Measurements from ENCODE around the gene FYCO1.

The FYCO1 gene

GRCh38 chr3:45881078-45882022, 114.3 kb downstream of the FYCO1 start:
- Histone ChIP-seq H3K4me1 (ENCODE audit: control insufficient read depth in 1 of 2, insufficient read depth in 2 of 2, low read length in 2 of 2) (no peaks in the 10 kb centered on the region), H3K79me1 (ENCODE audit: low read length) (no peaks in the 10 kb centered on the region), H3K27me3 (ENCODE audit: insufficient read depth, low read length) (no peaks in the 10 kb centered on the region), H3K79me2 (ENCODE audit: control insufficient read depth, insufficient read depth, low read length, poor library complexity) (no peaks in the 10 kb centered on the region), H3K4ac (ENCODE audit: low read depth, low read length) (no peak overlapping the region), H3K18ac (ENCODE audit: low read length) (no peak overlapping the region), H3K36me3 (ENCODE audit: control insufficient read depth in 1 of 2, insufficient read depth in 2 of 2, low read length in 2 of 2) (no peaks in the 10 kb centered on the region), H4K8ac (ENCODE audit: low read depth, low read length) (no peak overlapping the region), H4K91ac (ENCODE audit: low read depth, low read length) (no peak overlapping the region), H3K27ac (ENCODE audit: low read depth, low read length) (no peak overlapping the region), H3K9ac (ENCODE audit: low read length) (no peak overlapping the region), H3K23ac (ENCODE audit: low read length) (no peak overlapping the region), H2BK12ac (ENCODE audit: low read length) (no peak overlapping the region), H3K9me3 (ENCODE audit: insufficient read depth, low read depth, low read length) (no peaks in the 10 kb centered on the region), H3K4me3 (ENCODE audit: low read depth, low read length) (no peak overlapping the region), H2BK5ac (ENCODE audit: low read depth, low read length, poor library complexity) (no peak overlapping the region), H3K4me2 (ENCODE audit: low read length) (no peak overlapping the region), H3K14ac (ENCODE audit: low read length) (no peak overlapping the region), H2AK5ac (ENCODE audit: low read length) (no peak overlapping the region), H4K12ac (ENCODE audit: low read depth, low read length) (no peak overlapping the region), H2BK120ac (ENCODE audit: insufficient read depth, low read length, poor library complexity) (no peak overlapping the region), H2AFZ (ENCODE audit: insufficient read depth, low read length, poor library complexity) (no peak overlapping the region)
- WGBS (ENCODE audit: extremely low coverage, insufficient coverage, insufficient read length) = no CpG with 5 or more reads among the region's 8 CpGs
- no peak for DNase-seq

DNA sequence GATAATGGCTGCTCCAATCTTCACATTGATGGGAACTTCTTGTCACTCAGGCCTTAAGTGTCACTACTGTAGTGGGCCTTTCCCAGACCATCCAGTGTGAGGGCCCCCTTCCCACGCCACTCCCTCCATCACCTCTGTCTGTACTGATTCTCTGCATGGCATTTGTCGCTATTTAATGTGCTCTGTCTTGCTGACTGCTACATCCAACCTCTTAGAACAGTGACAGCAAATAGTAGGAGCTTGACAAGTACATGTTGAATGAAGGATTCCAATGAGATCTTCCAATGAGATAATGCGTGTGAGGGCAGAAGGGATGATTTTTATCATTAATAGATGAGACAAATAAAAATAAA, 114.9 kb downstream of the FYCO1 start:
- H2BK120ac ChIP-seq (ENCODE audit: insufficient read depth, low read length, poor library complexity) = no peak overlapping the region
- H3K79me1 ChIP-seq (ENCODE audit: low read length) = no peaks in the 10 kb centered on the region
- H2BK12ac ChIP-seq (ENCODE audit: low read length) = no peak overlapping the region
- no peak overlapping the region for H3K27ac ChIP-seq (ENCODE audit: low read depth, low read length)
- no peak overlapping the region for H4K91ac ChIP-seq (ENCODE audit: low read depth, low read length)
- no CpG with 5 or more reads among the region's 3 CpGs for WGBS (ENCODE audit: extremely low coverage, insufficient coverage, insufficient read length)
- no peaks in the 10 kb centered on the region for H3K9me3 ChIP-seq (ENCODE audit: insufficient read depth, low read depth, low read length)
- H4K12ac ChIP-seq (ENCODE audit: low read depth, low read length) = no peak overlapping the region
- H2AFZ ChIP-seq (ENCODE audit: insufficient read depth, low read length, poor library complexity) = no peak overlapping the region
- no peaks in the 10 kb centered on the region for H3K27me3 ChIP-seq (ENCODE audit: insufficient read depth, low read length)
- no peaks in the 10 kb centered on the region for H3K4me1 ChIP-seq (ENCODE audit: control insufficient read depth in 1 of 2, insufficient read depth in 2 of 2, low read length in 2 of 2)
- H3K18ac ChIP-seq (ENCODE audit: low read length) = no peak overlapping the region
- H3K4me2 ChIP-seq (ENCODE audit: low read length) = no peak overlapping the region
- H3K14ac ChIP-seq (ENCODE audit: low read length) = no peak overlapping the region
- DNase-seq = no peak
- no peak overlapping the region for H2BK5ac ChIP-seq (ENCODE audit: low read depth, low read length, poor library complexity)
- H3K4me3 ChIP-seq (ENCODE audit: low read depth, low read length) = no peak overlapping the region
- H3K79me2 ChIP-seq (ENCODE audit: control insufficient read depth, insufficient read depth, low read length, poor library complexity) = no peaks in the 10 kb centered on the region
- H3K36me3 ChIP-seq (ENCODE audit: control insufficient read depth in 1 of 2, insufficient read depth in 2 of 2, low read length in 2 of 2) = no peaks in the 10 kb centered on the region
- no peak overlapping the region for H3K23ac ChIP-seq (ENCODE audit: low read length)
- H2AK5ac ChIP-seq (ENCODE audit: low read length) = no peak overlapping the region
- H3K4ac ChIP-seq (ENCODE audit: low read depth, low read length) = no peak overlapping the region
- no peak overlapping the region for H3K9ac ChIP-seq (ENCODE audit: low read length)
- H4K8ac ChIP-seq (ENCODE audit: low read depth, low read length) = no peak overlapping the region

GRCh38 chr3:45878124-45878523, 117.5 kb downstream of the FYCO1 start:
- no peak overlapping the region for H3K9ac ChIP-seq (ENCODE audit: low read length)
- no peak overlapping the region for H3K4me3 ChIP-seq (ENCODE audit: low read depth, low read length)
- H3K79me2 ChIP-seq (ENCODE audit: control insufficient read depth, insufficient read depth, low read length, poor library complexity) = no peaks in the 10 kb centered on the region
- no peak overlapping the region for H3K27ac ChIP-seq (ENCODE audit: low read depth, low read length)
- no peaks in the 10 kb centered on the region for H3K36me3 ChIP-seq (ENCODE audit: control insufficient read depth in 1 of 2, insufficient read depth in 2 of 2, low read length in 2 of 2)
- no peak overlapping the region for H2BK12ac ChIP-seq (ENCODE audit: low read length)
- H3K14ac ChIP-seq (ENCODE audit: low read length) = no peak overlapping the region
- H4K8ac ChIP-seq (ENCODE audit: low read depth, low read length) = no peak overlapping the region
- H2BK5ac ChIP-seq (ENCODE audit: low read depth, low read length, poor library complexity) = no peak overlapping the region
- H3K4ac ChIP-seq (ENCODE audit: low read depth, low read length) = no peak overlapping the region
- no peak overlapping the region for H3K23ac ChIP-seq (ENCODE audit: low read length)
- no peak overlapping the region for H3K4me2 ChIP-seq (ENCODE audit: low read length)
- H2AK5ac ChIP-seq (ENCODE audit: low read length) = no peak overlapping the region
- H3K79me1 ChIP-seq (ENCODE audit: low read length) = no peaks in the 10 kb centered on the region
- no peak overlapping the region for H4K91ac ChIP-seq (ENCODE audit: low read depth, low read length)
- no peak overlapping the region for H2AFZ ChIP-seq (ENCODE audit: insufficient read depth, low read length, poor library complexity)
- no peak for DNase-seq
- H4K12ac ChIP-seq (ENCODE audit: low read depth, low read length) = no peak overlapping the region
- H2BK120ac ChIP-seq (ENCODE audit: insufficient read depth, low read length, poor library complexity) = no peak overlapping the region
- no peak overlapping the region for H3K18ac ChIP-seq (ENCODE audit: low read length)
- no peaks in the 10 kb centered on the region for H3K9me3 ChIP-seq (ENCODE audit: insufficient read depth, low read depth, low read length)
- no peaks in the 10 kb centered on the region for H3K4me1 ChIP-seq (ENCODE audit: control insufficient read depth in 1 of 2, insufficient read depth in 2 of 2, low read length in 2 of 2)
- no CpG with 5 or more reads among the region's 2 CpGs for WGBS (ENCODE audit: extremely low coverage, insufficient coverage, insufficient read length)
- no peaks in the 10 kb centered on the region for H3K27me3 ChIP-seq (ENCODE audit: insufficient read depth, low read length)

DNA sequence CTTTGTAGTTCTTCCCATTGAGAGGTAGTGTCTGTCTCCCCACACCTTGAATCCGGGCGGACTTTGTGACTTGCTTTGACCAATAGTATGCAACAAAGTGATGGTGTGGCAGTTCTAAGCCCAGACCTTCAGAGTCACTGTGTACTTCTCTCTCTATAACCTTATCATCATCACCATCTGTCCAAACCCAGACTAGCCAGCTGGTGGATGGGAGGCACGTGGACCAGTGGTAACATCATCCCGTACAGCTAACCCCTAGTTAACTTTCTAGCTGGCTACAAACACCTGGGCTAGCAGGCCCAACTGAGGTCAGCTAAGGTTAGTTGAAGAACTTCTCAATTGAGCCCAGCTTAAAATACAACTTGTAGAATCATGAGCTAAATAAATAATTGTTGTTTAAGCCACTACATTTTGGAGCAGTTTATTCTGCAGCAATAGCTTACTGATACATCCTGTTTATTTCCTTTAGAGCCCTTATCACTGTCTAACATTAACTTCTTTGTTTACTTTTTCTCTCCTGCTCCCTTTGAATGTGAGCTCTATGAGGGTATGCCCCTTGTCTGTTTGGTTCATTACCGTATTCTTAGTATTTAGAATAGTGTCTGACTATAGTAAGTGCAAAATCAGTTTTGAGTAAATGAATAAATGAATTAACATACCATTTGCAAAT, 120.8 kb downstream of the FYCO1 start:
- Histone ChIP-seq H3K4me2 (ENCODE audit: low read length) (no peak overlapping the region), H3K36me3 (ENCODE audit: control insufficient read depth in 1 of 2, insufficient read depth in 2 of 2, low read length in 2 of 2) (no peaks in the 10 kb centered on the region), H2BK12ac (ENCODE audit: low read length) (no peak overlapping the region), H3K23ac (ENCODE audit: low read length) (no peak overlapping the region), H3K18ac (ENCODE audit: low read length) (no peak overlapping the region), H3K4me1 (ENCODE audit: control insufficient read depth in 1 of 2, insufficient read depth in 2 of 2, low read length in 2 of 2) (no peaks in the 10 kb centered on the region), H3K4ac (ENCODE audit: low read depth, low read length) (no peak overlapping the region), H2AFZ (ENCODE audit: insufficient read depth, low read length, poor library complexity) (no peak overlapping the region), H3K27me3 (ENCODE audit: insufficient read depth, low read length) (no peaks in the 10 kb centered on the region), H3K4me3 (ENCODE audit: low read depth, low read length) (no peak overlapping the region), H3K27ac (ENCODE audit: low read depth, low read length) (no peak overlapping the region), H4K8ac (ENCODE audit: low read depth, low read length) (no peak overlapping the region), H3K14ac (ENCODE audit: low read length) (no peak overlapping the region), H2BK120ac (ENCODE audit: insufficient read depth, low read length, poor library complexity) (no peak overlapping the region), H4K91ac (ENCODE audit: low read depth, low read length) (no peak overlapping the region), H3K79me2 (ENCODE audit: control insufficient read depth, insufficient read depth, low read length, poor library complexity) (no peaks in the 10 kb centered on the region), H2AK5ac (ENCODE audit: low read length) (no peak overlapping the region), H4K12ac (ENCODE audit: low read depth, low read length) (no peak overlapping the region), H3K9ac (ENCODE audit: low read length) (no peak overlapping the region), H3K79me1 (ENCODE audit: low read length) (no peaks in the 10 kb centered on the region), H3K9me3 (ENCODE audit: insufficient read depth, low read depth, low read length) (no peaks in the 10 kb centered on the region), H2BK5ac (ENCODE audit: low read depth, low read length, poor library complexity) (no peak overlapping the region)
- WGBS (ENCODE audit: extremely low coverage, insufficient coverage, insufficient read length) = no CpG with 5 or more reads among the region's 5 CpGs
- no peak for DNase-seq

Data from trophoblast cell (in vitro differentiated cells and primary cell).